GM23338 (cell line): ENCODE measurements around the gene LAMTOR1. TPM values are rescaled to one million over a fixed set of nuclear protein-coding genes. Genes with fewer than 3 reads are reported as not detected.

Experiments used
- ATAC-seq: fragments of 200-7000 bp; cut with Tn5 transposase; 3 replicates; pipeline ENCODE4 v1.9.1; 2020
- DNase-seq: peaks from one replicate; pipeline ENCODE4 v3.0.0-alpha.2; 2015; ENCODE audit warnings: low spot score
- H2AFZ ChIP-seq: fragments of 200-600 bp; sonication (generic); 2 replicates; pipeline ENCODE4 v1.8.0; 2016; ENCODE audit warnings: antibody characterized with exemption, mild to moderate bottlenecking, moderate library complexity
- H3F3A ChIP-seq: fragments of 200-600 bp; sonication (generic); replicated peaks from 2 replicates; pipeline ENCODE4 v1.8.0; 2017; ENCODE audit warnings: antibody characterized with exemption, mixed run types, low read depth
- H3K27ac ChIP-seq: fragments of 200-600 bp; sonication (generic); 2 replicates; pipeline ENCODE4 v1.6.1; 2016; ENCODE audit warnings: low read depth
- H3K27me3 ChIP-seq: fragments of 200-600 bp; sonication (generic); 2 replicates; pipeline ENCODE4 v1.8.0; 2016; ENCODE audit warnings: mild to moderate bottlenecking, mixed run types, moderate library complexity; ENCODE audit not compliant: insufficient read depth
- H3K36me3 ChIP-seq: fragments of 200-600 bp; sonication (generic); 2 replicates; pipeline ENCODE4 v1.8.0; 2016; ENCODE audit warnings: mild to moderate bottlenecking; ENCODE audit not compliant: insufficient read depth
- H3K4me1 ChIP-seq: fragments of 200-600 bp; sonication (generic); 2 replicates; pipeline ENCODE4 v1.8.0; 2016; ENCODE audit warnings: mild to moderate bottlenecking, moderate library complexity; ENCODE audit not compliant: insufficient read depth
- H3K4me2 ChIP-seq: fragments of 200-600 bp; sonication (generic); 2 replicates; pipeline ENCODE4 v1.7.1; 2017; ENCODE audit warnings: mixed run types
- H3K4me3 ChIP-seq: fragments of 200-600 bp; sonication (generic); 2 replicates; pipeline ENCODE4 v1.6.1; 2016; ENCODE audit warnings: mixed run types
- H3K79me2 ChIP-seq: fragments of 200-600 bp; sonication (generic); replicated peaks from 2 replicates; pipeline ENCODE4 v1.8.0; 2017; ENCODE audit warnings: mild to moderate bottlenecking; ENCODE audit not compliant: insufficient read depth
- H3K9me2 ChIP-seq: fragments of 200-600 bp; sonication (generic); 2 replicates; pipeline ENCODE4 v1.8.0; 2017; ENCODE audit not compliant: insufficient read depth
- H4K20me1 ChIP-seq: fragments of 200-600 bp; sonication (generic); replicated peaks from 2 replicates; pipeline ENCODE4 v1.8.0; 2017; ENCODE audit warnings: mild to moderate bottlenecking; ENCODE audit not compliant: insufficient read depth
- H3K27ac Mint-ChIP-seq: 2 replicates; pipeline ENCODE4 v1.8.0; 2020; ENCODE audit warnings: inconsistent platforms, mild to moderate bottlenecking, moderate library complexity, mixed read lengths
- H3K27me3 Mint-ChIP-seq: 3 replicates; pipeline ENCODE4 v1.8.0; 2022; ENCODE audit warnings: low read depth, mild to moderate bottlenecking, moderate library complexity, mixed read lengths, inconsistent platforms; ENCODE audit not compliant: insufficient read depth, poor library complexity
- H3K36me3 Mint-ChIP-seq: 3 replicates; pipeline ENCODE4 v1.8.0; 2021; ENCODE audit warnings: low read depth, mild to moderate bottlenecking, inconsistent platforms, moderate library complexity, mixed read lengths
- H3K4me1 Mint-ChIP-seq: 3 replicates; pipeline ENCODE4 v1.8.0; 2020; ENCODE audit warnings: mild to moderate bottlenecking, inconsistent platforms, mixed read lengths
- H3K4me3 Mint-ChIP-seq: 3 replicates; pipeline ENCODE4 v1.8.0; 2021; ENCODE audit warnings: moderate library complexity, mild to moderate bottlenecking, inconsistent platforms, mixed read lengths
- H3K9me3 Mint-ChIP-seq: 3 replicates; pipeline ENCODE4 v1.8.0; 2020; ENCODE audit warnings: moderate library complexity, mild to moderate bottlenecking, inconsistent platforms, mixed read lengths
- CREB1 ChIP-seq: fragments of 250-450 bp; sonication (Bioruptor Pico); IDR thresholded peaks from 2 replicates; pipeline ENCODE4 v1.5.0; 2020; ENCODE audit warnings: low read depth, mild to moderate bottlenecking, moderate library complexity
- POLR2AphosphoS5 ChIP-seq: IDR thresholded peaks from 2 replicates; pipeline ENCODE4 v1.6.1; 2016; ENCODE audit warnings: antibody characterized with exemption, low read depth
- ZNF462 ChIP-seq: fragments of 250-450 bp; sonication (Bioruptor Pico); IDR thresholded peaks from 2 replicates; pipeline ENCODE4 v1.5.0; 2020; ENCODE audit warnings: mild to moderate bottlenecking, moderate library complexity
- long read RNA-seq: library from polyadenylated mRNA; unstranded; transcript quantifications from one replicate; pipeline ENCODE4 v2.0.0, GENCODE V29; 2020; ENCODE audit not compliant: unreplicated experiment
- polyA plus RNA-seq: library from polyadenylated mRNA; unstranded; fragments of >200 nt; fragmentation: Nextera tagmentation; extraction: Ambion mirVana; gene quantifications from 2 replicates; pipeline ENCODE4 v1.2.1, GENCODE V29; 2016
- total RNA-seq: library from RNA; depleted of rRNA; stranded (reverse); fragments of >200 nt; shearing (Covaris generic); gene quantifications from 2 replicates; pipeline ENCODE4 v1.2.3, GENCODE V29; 2014; rRNA removed
- TF ChIP-seq, protein P1 (sequence below), 2 experiments: fragments of 200-600 bp in 1 of 2; sonication (generic) in 1 of 2; conservative IDR thresholded peaks; 2 replicates each; pipeline versions ENCODE4 v1.5.1 to v1.6.1; 2016 to 2017; ENCODE audit warnings: antibody characterized with exemption in 2 of 2, low read depth in 2 of 2, mild to moderate bottlenecking in 2 of 2, moderate library complexity in 1 of 2

The LAMTOR1 gene
- total RNA-seq = 106 and 112 TPM in 2 replicates
- 157 and 168 TPM in 2 replicates for polyA plus RNA-seq
- long read RNA-seq, transcript LAMTOR1-201 (5 exons, 1,179 nt) = major isoform, 132 of 140 reads
- long read RNA-seq, partial matches to known transcripts = 5 of 140 reads
- long read RNA-seq, other reads (novel, unspliced or antisense) = 3 of 140 reads

GRCh38 chr11:72102946-72103753 lies at the start of gene LAMTOR1:
Gene LAMTOR1, minus strand, starts transcription at chr11:72103297. Its CDS starts 73 bp downstream, at chr11:72103224.
- peaks cover 30% of the 10 kb centered on the region for H3K36me3 Mint-ChIP-seq
- Histone ChIP-seq H2AFZ (no peak within 1 kb of the TSS), H3K27ac (peak within 1 kb of the TSS; percentile 90), H3K4me3 (peak within 1 kb of the TSS; percentile 99), H3K27me3 (no peaks in the 10 kb centered on the region), H4K20me1 (no peaks in the 10 kb centered on the region; the same call in none of the 2 replicates), H3K4me2 (peak within 1 kb of the TSS; percentile 96), H3K9me2 (no peaks in the 10 kb centered on the region), H3K36me3 (no peaks in the 10 kb centered on the region; the same call in 1 of the 2 replicates), H3K79me2 (peaks cover 29% of the 10 kb centered on the region), H3K4me1 (peaks cover 6% of the 10 kb centered on the region; the same call in 1 of the 2 replicates), H3F3A (peaks cover 9% of the 10 kb centered on the region; the same call in 1 of the 2 replicates)
- peak within 1 kb of the TSS; percentile 96 for H3K4me3 Mint-ChIP-seq
- H3K9me3 Mint-ChIP-seq = no peaks in the 10 kb centered on the region; the same call in 1 of the 3 replicates
- peak within 1 kb of the TSS; percentile 98 for H3K27ac Mint-ChIP-seq
- H3K4me1 Mint-ChIP-seq = peaks cover 29% of the 10 kb centered on the region
- DNase-seq = peak; percentile 100
- peaks cover 14% of the 10 kb centered on the region for H3K27me3 Mint-ChIP-seq
- ATAC-seq = peak; percentile 92
- TF ChIP-seq POLR2AphosphoS5 = peak; percentile 68
- TF ChIP-seq ZNF462 (CRISPR knock-in tag) = no peak
- TF ChIP-seq, protein P1, sequence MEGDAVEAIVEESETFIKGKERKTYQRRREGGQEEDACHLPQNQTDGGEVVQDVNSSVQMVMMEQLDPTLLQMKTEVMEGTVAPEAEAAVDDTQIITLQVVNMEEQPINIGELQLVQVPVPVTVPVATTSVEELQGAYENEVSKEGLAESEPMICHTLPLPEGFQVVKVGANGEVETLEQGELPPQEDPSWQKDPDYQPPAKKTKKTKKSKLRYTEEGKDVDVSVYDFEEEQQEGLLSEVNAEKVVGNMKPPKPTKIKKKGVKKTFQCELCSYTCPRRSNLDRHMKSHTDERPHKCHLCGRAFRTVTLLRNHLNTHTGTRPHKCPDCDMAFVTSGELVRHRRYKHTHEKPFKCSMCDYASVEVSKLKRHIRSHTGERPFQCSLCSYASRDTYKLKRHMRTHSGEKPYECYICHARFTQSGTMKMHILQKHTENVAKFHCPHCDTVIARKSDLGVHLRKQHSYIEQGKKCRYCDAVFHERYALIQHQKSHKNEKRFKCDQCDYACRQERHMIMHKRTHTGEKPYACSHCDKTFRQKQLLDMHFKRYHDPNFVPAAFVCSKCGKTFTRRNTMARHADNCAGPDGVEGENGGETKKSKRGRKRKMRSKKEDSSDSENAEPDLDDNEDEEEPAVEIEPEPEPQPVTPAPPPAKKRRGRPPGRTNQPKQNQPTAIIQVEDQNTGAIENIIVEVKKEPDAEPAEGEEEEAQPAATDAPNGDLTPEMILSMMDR (conservative IDR thresholded peaks at IDR 0.05; ENCODE audit: low read depth in 2 of 2) = peak in 1 of 2 experiments; percentile 46; a peak in 3 of 4 replicates
- peak; percentile 70; the same call in 1 of the 2 replicates for TF ChIP-seq CREB1 (CRISPR knock-in tag)
